WTC11 (cell line): ENCODE measurements around the gene ZNF628. TPM values are rescaled to one million over a fixed set of nuclear protein-coding genes. Genes with fewer than 3 reads are reported as not detected.

Source experiments
- ATAC-seq: fragments of 200-7000 bp; cut with Tn5 transposase; 2 replicates; pipeline ENCODE4 v1.10.0; 2021; ENCODE audit warnings: mild to moderate bottlenecking, moderate library complexity
- CTCF ChIA-PET: fragments of 300-600 bp; sonication (Branson Sonifier 250); formaldehyde crosslinking; loops from one replicate; lab custom pipeline; 2021; ENCODE audit warnings: antibody characterized with exemption; lab: Charles Lee
- POLR2A ChIA-PET: fragments of 350-600 bp; sonication (Branson Sonifier 250); formaldehyde crosslinking; loops from one replicate; lab custom pipeline; 2021; ENCODE audit warnings: antibody characterized with exemption; lab: Charles Lee
- DNase-seq: peaks from one replicate; pipeline ENCODE4 v3.0.0; 2021; ENCODE audit warnings: low spot score
- H3K27ac Mint-ChIP-seq: 2 replicates; pipeline ENCODE4 v1.8.0; 2021; ENCODE audit warnings: mixed read lengths
- H3K27me3 Mint-ChIP-seq: 2 replicates; pipeline ENCODE4 v1.8.0; 2021; ENCODE audit warnings: low read depth, mild to moderate bottlenecking, moderate library complexity, mixed read lengths
- H3K36me3 Mint-ChIP-seq: 2 replicates; pipeline ENCODE4 v1.8.0; 2021; ENCODE audit warnings: mixed read lengths
- H3K4me1 Mint-ChIP-seq: 2 replicates; pipeline ENCODE4 v1.8.0; 2022; ENCODE audit warnings: mixed read lengths
- H3K4me3 Mint-ChIP-seq: 2 replicates; pipeline ENCODE4 v1.8.0; 2021; ENCODE audit warnings: mild to moderate bottlenecking, moderate library complexity, mixed read lengths
- H3K9me3 Mint-ChIP-seq: 2 replicates; pipeline ENCODE4 v1.8.0; 2021; ENCODE audit warnings: mixed read lengths
- AR ChIP-seq: fragments of 250-450 bp; sonication (Bioruptor Pico); IDR thresholded peaks from 2 replicates; pipeline ENCODE4 v1.9.0; 2021; ENCODE audit warnings: mild to moderate bottlenecking
- ATF1 ChIP-seq: sonication (generic); formaldehyde crosslinking; IDR thresholded peaks from 2 replicates; pipeline ENCODE4 v1.8.1; 2023; ENCODE audit warnings: mild to moderate bottlenecking, moderate library complexity, missing genetic modification reagents
- EMX1 ChIP-seq: fragments of 250-450 bp; sonication (Bioruptor Pico); IDR thresholded peaks from 2 replicates; pipeline ENCODE4 v1.8.0; 2021; ENCODE audit warnings: mild to moderate bottlenecking
- FOXP4 ChIP-seq: sonication (generic); formaldehyde crosslinking; IDR thresholded peaks from 2 replicates; pipeline ENCODE4 v1.8.0; 2022; ENCODE audit warnings: mild to moderate bottlenecking, missing genetic modification reagents
- GRHL2 ChIP-seq: fragments of 250-450 bp; sonication (Bioruptor Pico); IDR thresholded peaks from 2 replicates; pipeline ENCODE4 v1.8.0; 2022; ENCODE audit warnings: mild to moderate bottlenecking, moderate library complexity; ENCODE audit not compliant: insufficient replicate concordance, severe bottlenecking
- GTF2I ChIP-seq: fragments of 250-450 bp; sonication (Bioruptor Pico); conservative IDR thresholded peaks from 2 replicates; pipeline ENCODE4 v1.4.0; 2021; ENCODE audit warnings: mild to moderate bottlenecking
- JUN ChIP-seq: sonication (generic); formaldehyde crosslinking; IDR thresholded peaks from 2 replicates; pipeline ENCODE4 v1.8.0; 2023; ENCODE audit warnings: mild to moderate bottlenecking, missing genetic modification reagents
- KAT7 ChIP-seq: sonication (generic); formaldehyde crosslinking; IDR thresholded peaks from 2 replicates; pipeline ENCODE4 v1.8.1; 2023; ENCODE audit warnings: missing genetic modification reagents, mild to moderate bottlenecking, borderline replicate concordance
- NR1H2 ChIP-seq: sonication (generic); formaldehyde crosslinking; IDR thresholded peaks from 2 replicates; pipeline ENCODE4 v1.9.0; 2021; ENCODE audit warnings: mild to moderate bottlenecking, moderate library complexity, missing genetic modification reagents
- OVOL2 ChIP-seq: fragments of 250-450 bp; sonication (Bioruptor Pico); IDR thresholded peaks from 2 replicates; pipeline ENCODE4 v1.9.0; 2021; ENCODE audit warnings: mild to moderate bottlenecking, borderline replicate concordance
- PRDM15 ChIP-seq: sonication (generic); formaldehyde crosslinking; IDR thresholded peaks from 2 replicates; pipeline ENCODE4 v1.8.0; 2022; ENCODE audit warnings: missing genetic modification reagents
- RELA ChIP-seq: sonication (generic); formaldehyde crosslinking; IDR thresholded peaks from 2 replicates; pipeline ENCODE4 v1.8.1; 2022; ENCODE audit warnings: missing genetic modification reagents, mild to moderate bottlenecking, borderline replicate concordance
- TCF7 ChIP-seq: sonication (generic); formaldehyde crosslinking; IDR thresholded peaks from 2 replicates; pipeline ENCODE4 v1.8.0; 2022; ENCODE audit warnings: mild to moderate bottlenecking, low read depth, missing genetic modification reagents, moderate library complexity
- TEAD1 ChIP-seq: sonication (generic); formaldehyde crosslinking; IDR thresholded peaks from 2 replicates; pipeline ENCODE4 v1.8.0; 2022; ENCODE audit warnings: mild to moderate bottlenecking, missing genetic modification reagents
- TEAD4 ChIP-seq: sonication (generic); formaldehyde crosslinking; IDR thresholded peaks from 2 replicates; pipeline ENCODE4 v1.8.0; 2022; ENCODE audit warnings: mild to moderate bottlenecking, missing genetic modification reagents
- USF1 ChIP-seq: sonication (generic); formaldehyde crosslinking; IDR thresholded peaks from 2 replicates; pipeline ENCODE4 v1.8.0; 2022; ENCODE audit warnings: mild to moderate bottlenecking, missing genetic modification reagents
- ZNF121 ChIP-seq: sonication (generic); formaldehyde crosslinking; IDR thresholded peaks from 2 replicates; pipeline ENCODE4 v1.8.0; 2023; ENCODE audit warnings: missing genetic modification reagents
- ZNF138 ChIP-seq: sonication (generic); formaldehyde crosslinking; conservative IDR thresholded peaks from 2 replicates; pipeline ENCODE4 v1.8.1; 2022; ENCODE audit warnings: mild to moderate bottlenecking, moderate library complexity, missing genetic modification reagents
- ZNF416 ChIP-seq: fragments of 250-450 bp; sonication (Bioruptor Pico); IDR thresholded peaks from 2 replicates; pipeline ENCODE4 v1.9.0; 2021; ENCODE audit warnings: mild to moderate bottlenecking, inconsistent platforms
- ZNF423 ChIP-seq: fragments of 250-450 bp; sonication (Bioruptor Pico); IDR thresholded peaks from 2 replicates; pipeline ENCODE4 v2.1.2; 2022; ENCODE audit warnings: mild to moderate bottlenecking, moderate library complexity
- total RNA-seq: library from RNA; stranded (reverse); gene quantifications from 3 replicates; pipeline ENCODE4 v1.2.3, GENCODE V29; 2021
- TF ChIP-seq, protein P1 (sequence below): fragments of 250-450 bp; sonication (Bioruptor Pico); IDR thresholded peaks from 2 replicates; pipeline ENCODE4 v2.1.2; 2022; ENCODE audit warnings: mild to moderate bottlenecking, moderate library complexity

The ZNF628 gene
- total RNA-seq, 1 experiment from 2014 or later, result 23.6 TPM

DNA sequence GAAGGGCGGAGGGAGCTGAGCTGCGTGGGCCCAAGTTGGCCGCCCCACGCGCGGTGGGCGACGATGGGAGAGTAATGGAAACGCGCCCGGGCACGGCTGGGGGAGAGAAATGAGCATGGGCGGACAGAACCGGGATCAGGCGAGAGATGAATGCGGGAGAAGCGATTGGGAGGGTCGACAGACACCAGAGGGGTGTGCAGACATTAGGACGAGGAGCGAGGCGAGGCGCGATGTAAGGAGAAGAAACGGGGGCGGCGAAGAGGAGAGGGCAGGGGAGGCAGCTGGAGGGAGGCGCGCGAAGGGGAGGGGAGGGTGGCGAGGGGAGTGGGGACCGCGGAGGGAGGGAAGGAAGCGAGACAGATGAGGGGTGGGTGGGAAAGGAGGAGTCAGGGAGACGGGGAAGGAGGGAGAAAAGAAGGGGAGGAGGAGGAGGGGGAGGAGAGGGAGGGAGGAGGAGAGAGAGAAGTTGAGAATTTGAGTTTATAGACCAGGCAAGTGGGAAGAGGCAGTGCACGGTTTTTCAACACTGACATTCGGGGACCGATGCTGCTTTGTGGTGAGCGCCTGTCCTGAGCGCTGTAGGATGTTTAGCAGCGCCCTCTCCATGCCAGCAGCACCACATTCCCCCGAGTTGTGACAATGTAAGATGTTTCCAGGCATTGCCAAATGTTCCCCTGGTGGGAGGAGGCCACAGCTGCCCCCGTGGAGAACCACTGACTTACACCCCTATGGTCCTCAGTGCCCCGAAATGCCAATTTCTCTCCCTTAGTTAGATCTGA lies 33.2 kb upstream of the ZNF628 start, which contains the start of gene SHISA7 (continued):
- TF ChIP-seq, protein P1, sequence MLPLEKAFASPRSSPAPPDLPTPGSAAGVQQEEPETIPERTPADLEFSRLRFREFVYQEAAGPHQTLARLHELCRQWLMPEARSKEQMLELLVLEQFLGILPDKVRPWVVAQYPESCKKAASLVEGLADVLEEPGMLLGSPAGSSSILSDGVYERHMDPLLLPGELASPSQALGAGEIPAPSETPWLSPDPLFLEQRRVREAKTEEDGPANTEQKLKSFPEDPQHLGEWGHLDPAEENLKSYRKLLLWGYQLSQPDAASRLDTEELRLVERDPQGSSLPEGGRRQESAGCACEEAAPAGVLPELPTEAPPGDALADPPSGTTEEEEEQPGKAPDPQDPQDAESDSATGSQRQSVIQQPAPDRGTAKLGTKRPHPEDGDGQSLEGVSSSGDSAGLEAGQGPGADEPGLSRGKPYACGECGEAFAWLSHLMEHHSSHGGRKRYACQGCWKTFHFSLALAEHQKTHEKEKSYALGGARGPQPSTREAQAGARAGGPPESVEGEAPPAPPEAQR, result no peak
- TF ChIP-seq ZNF423 (CRISPR knock-in tag), result no peak

GRCh38 chr19:55443824-55444480 lies 32.5 kb upstream of the ZNF628 start:
- Mint-ChIP-seq H3K9me3 (no peaks in the 10 kb centered on the region), H3K4me3 (peak overlapping the region; percentile 68), H3K36me3 (no peaks in the 10 kb centered on the region), H3K27ac (no peak overlapping the region), H3K27me3 (no peaks in the 10 kb centered on the region; the same call in 1 of the 2 replicates), H3K4me1 (peaks cover 23% of the 10 kb centered on the region)
- CTCF ChIA-PET, result interaction anchor here (1.1 to 1.5 kb wide), 2 partner anchors 9 to 26 kb away, joined by 4 read pairs; no protein-coding TSS in a partner anchor
- POLR2A ChIA-PET, result interaction anchor here (0.7 to 1.3 kb wide), 3 partner anchors 9 to 124 kb away, joined by 3 to 4 read pairs (median 4); partner anchors contain the start of gene UBE2S
- no peak for ATAC-seq
- DNase-seq, result no peak
- TF ChIP-seq TEAD4 (CRISPR knock-in tag), result peak; percentile 27; the same call in 1 of the 2 replicates
- TF ChIP-seq USF1, result no peak
- TF ChIP-seq, all 79 proteins: peak for 1

GRCh38 chr19:55444646-55445045 lies 31.8 kb upstream of the ZNF628 start:
- ATAC-seq, result no peak
- Mint-ChIP-seq H3K4me1 (peaks cover 23% of the 10 kb centered on the region), H3K9me3 (no peaks in the 10 kb centered on the region), H3K27me3 (no peaks in the 10 kb centered on the region; the same call in 1 of the 2 replicates), H3K4me3 (no peak overlapping the region), H3K36me3 (no peaks in the 10 kb centered on the region), H3K27ac (no peak overlapping the region)
- ChIA-PET POLR2A (interaction anchor here (0.7 to 1.3 kb wide), 3 partner anchors 8 to 125 kb away, joined by 3 to 4 read pairs (median 4); partner anchors contain the start of gene UBE2S), CTCF (interaction anchor here (0.7 to 1.5 kb wide), 3 partner anchors 8 to 208 kb away, joined by 3 to 4 read pairs (median 4); no protein-coding TSS in a partner anchor)
- DNase-seq, result no peak
- TF ChIP-seq ATF1 (CRISPR knock-in tag), result no peak
- TF ChIP-seq OVOL2 (CRISPR knock-in tag), result no peak
- no peak for TF ChIP-seq JUN
- TF ChIP-seq ZNF121 (CRISPR knock-in tag), result no peak
- no peak for TF ChIP-seq EMX1 (CRISPR knock-in tag)
- no peak for TF ChIP-seq PRDM15
- TF ChIP-seq KAT7 (CRISPR knock-in tag), result no peak
- TF ChIP-seq NR1H2, result no peak
- no peak for TF ChIP-seq TCF7
- no peak for TF ChIP-seq ZNF138 (CRISPR knock-in tag)
- no peak for TF ChIP-seq TEAD1 (CRISPR knock-in tag)
- no peak for TF ChIP-seq GRHL2
- no peak for TF ChIP-seq FOXP4
- no peak for TF ChIP-seq ZNF416
- no peak for TF ChIP-seq AR
- TF ChIP-seq GTF2I, result no peak
- no peak for TF ChIP-seq RELA
